Measurements from ENCODE around the gene GPRIN3.

Gene GPRIN3

DNA sequence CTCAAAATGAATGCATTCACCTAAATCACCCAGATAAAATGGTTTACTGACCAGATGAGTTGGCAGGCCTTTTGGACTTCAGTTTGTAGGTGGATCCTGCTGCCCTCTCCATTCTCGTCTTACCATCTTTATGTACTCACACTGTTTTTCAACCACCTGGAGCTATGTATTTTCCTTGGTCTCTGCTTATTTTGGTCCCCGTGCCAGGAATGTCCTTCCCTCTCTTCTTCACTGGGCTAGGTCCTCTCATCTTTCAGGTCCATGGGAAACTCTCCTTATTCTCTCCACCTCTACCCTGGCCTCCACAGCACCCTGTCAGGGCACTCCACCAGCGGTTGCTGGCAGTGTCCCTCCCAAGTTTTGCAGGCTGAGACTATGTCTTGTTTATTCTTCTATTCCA lies 2.6 kb downstream of the GPRIN3 start:
- peaks cover 7% of the 10 kb centered on the region for H3K4me1 Mint-ChIP-seq
- TF ChIP-seq, protein P1, sequence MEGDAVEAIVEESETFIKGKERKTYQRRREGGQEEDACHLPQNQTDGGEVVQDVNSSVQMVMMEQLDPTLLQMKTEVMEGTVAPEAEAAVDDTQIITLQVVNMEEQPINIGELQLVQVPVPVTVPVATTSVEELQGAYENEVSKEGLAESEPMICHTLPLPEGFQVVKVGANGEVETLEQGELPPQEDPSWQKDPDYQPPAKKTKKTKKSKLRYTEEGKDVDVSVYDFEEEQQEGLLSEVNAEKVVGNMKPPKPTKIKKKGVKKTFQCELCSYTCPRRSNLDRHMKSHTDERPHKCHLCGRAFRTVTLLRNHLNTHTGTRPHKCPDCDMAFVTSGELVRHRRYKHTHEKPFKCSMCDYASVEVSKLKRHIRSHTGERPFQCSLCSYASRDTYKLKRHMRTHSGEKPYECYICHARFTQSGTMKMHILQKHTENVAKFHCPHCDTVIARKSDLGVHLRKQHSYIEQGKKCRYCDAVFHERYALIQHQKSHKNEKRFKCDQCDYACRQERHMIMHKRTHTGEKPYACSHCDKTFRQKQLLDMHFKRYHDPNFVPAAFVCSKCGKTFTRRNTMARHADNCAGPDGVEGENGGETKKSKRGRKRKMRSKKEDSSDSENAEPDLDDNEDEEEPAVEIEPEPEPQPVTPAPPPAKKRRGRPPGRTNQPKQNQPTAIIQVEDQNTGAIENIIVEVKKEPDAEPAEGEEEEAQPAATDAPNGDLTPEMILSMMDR (IDR thresholded peaks at IDR 0.05): no peak
- H3K27me3 Mint-ChIP-seq (ENCODE audit: low read depth, poor library complexity): peaks cover 44% of the 10 kb centered on the region
- H3K9me3 Mint-ChIP-seq: no peaks in the 10 kb centered on the region
- no peak overlapping the region for H3K27ac Mint-ChIP-seq
- H3K4me3 Mint-ChIP-seq: no peak overlapping the region
- DNase-seq: no peak
- no peaks in the 10 kb centered on the region for H3K36me3 Mint-ChIP-seq (ENCODE audit: low read depth)

DNA sequence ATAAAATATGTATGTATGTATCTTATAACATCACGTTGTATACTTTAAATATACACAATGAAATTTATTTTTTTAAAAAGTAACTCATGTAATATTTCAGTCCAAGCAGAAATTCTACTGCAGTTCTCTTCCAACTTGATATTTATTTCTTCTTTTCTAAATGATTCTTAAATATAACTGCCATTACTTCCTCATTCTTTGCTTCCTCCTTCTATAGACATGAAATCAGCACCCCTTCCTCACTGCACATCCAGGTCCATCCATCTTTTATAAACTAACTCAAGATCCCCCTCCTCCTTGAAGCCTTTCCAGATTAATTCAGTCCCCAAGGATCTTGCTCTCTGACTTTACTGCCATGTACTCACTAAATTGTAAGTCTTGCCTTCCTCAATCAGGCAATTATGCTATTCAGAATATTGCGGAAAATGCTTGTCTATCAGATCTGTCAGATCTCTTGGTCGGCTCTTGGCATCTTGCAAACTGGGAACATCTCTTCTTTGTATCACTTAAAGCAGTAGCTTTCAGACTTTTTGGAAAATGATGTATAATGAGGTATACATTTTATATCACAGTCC lies 3.7 kb downstream of the GPRIN3 start:
- Mint-ChIP-seq H3K4me3 (no peak overlapping the region), H3K4me1 (peaks cover 12% of the 10 kb centered on the region), H3K27me3 (ENCODE audit: low read depth, poor library complexity) (peaks cover 46% of the 10 kb centered on the region), H3K36me3 (ENCODE audit: low read depth) (no peaks in the 10 kb centered on the region), H3K9me3 (no peaks in the 10 kb centered on the region), H3K27ac (no peak overlapping the region)
- TF ChIP-seq, protein P1 (IDR thresholded peaks at IDR 0.05): no peak
- DNase-seq: no peak

DNA sequence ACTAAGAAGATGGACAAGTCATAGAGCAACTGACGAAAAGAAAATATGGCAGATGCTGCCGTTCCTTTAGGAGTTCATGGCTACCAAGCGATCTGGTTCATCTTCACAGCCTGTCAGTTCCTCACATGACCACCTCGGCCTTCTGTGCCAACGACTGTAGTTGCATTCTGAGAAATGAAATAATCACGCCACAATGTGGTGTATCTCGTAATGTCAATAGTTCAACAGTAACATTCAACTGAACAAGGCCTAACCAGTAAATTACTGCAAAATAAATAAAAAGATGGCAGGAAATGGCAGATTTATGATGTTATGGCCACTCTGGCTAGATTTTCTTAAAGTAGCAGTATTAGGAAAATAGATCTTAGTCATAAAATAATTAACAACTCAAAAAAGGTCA lies 4.4 kb downstream of the GPRIN3 start:
- DNase-seq: no peak
- Mint-ChIP-seq H3K36me3 (ENCODE audit: low read depth) (no peaks in the 10 kb centered on the region), H3K27me3 (ENCODE audit: low read depth, poor library complexity) (peaks cover 39% of the 10 kb centered on the region), H3K4me1 (peaks cover 14% of the 10 kb centered on the region), H3K27ac (no peak overlapping the region), H3K9me3 (no peaks in the 10 kb centered on the region), H3K4me3 (no peak overlapping the region)
- TF ChIP-seq, protein P1 (IDR thresholded peaks at IDR 0.05): no peak

DNA sequence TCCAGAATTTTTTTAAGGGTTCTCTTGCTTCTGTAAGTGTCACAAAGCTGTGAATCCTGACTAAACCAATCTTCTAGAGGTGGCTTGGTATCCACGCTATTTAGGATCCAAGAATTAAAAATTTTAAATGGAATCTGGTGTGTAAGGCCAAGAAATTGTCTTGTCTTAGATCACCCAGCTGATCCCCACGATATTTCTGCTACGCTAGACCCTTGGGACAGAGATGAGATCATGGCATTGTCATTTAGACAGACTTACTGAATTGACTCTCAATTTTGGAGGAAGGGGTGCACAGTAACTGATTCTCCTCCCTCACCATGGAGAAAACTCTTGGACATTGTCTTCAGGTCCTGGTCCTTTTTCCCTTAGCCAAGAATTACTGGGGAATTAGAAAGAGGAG lies 5.7 kb downstream of the GPRIN3 start:
- peaks cover 32% of the 10 kb centered on the region for H3K27me3 Mint-ChIP-seq (ENCODE audit: low read depth, poor library complexity)
- no peaks in the 10 kb centered on the region for H3K36me3 Mint-ChIP-seq (ENCODE audit: low read depth)
- TF ChIP-seq, protein P1 (IDR thresholded peaks at IDR 0.05): no peak
- DNase-seq: no peak
- no peak overlapping the region for H3K4me3 Mint-ChIP-seq
- no peaks in the 10 kb centered on the region for H3K9me3 Mint-ChIP-seq
- no peak overlapping the region for H3K27ac Mint-ChIP-seq
- peaks cover 11% of the 10 kb centered on the region for H3K4me1 Mint-ChIP-seq

DNA sequence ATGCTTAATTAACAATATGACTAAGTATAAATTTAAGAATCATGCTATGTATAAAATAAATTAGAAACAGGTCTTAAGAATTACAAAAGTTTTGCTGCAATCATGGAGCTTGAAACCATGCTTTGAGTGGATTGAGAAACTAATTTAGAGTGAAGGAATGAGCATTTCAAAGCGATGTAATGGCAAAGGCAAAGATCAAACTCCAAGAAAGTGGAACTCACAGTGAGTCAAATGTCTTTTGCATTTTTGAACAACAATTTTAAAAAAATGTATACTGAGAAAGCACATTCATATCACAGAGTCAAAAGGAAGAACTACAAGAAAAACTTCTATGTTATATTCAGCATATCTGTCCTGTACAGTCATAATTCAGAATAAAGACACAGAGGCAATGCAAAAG lies 6.6 kb downstream of the GPRIN3 start:
- no peak for DNase-seq
- Mint-ChIP-seq H3K27ac (no peak overlapping the region), H3K27me3 (ENCODE audit: low read depth, poor library complexity) (peaks cover 23% of the 10 kb centered on the region), H3K36me3 (ENCODE audit: low read depth) (no peaks in the 10 kb centered on the region), H3K4me1 (peaks cover 9% of the 10 kb centered on the region), H3K9me3 (no peaks in the 10 kb centered on the region), H3K4me3 (no peak overlapping the region)
- TF ChIP-seq, protein P1 (IDR thresholded peaks at IDR 0.05): no peak

DNA sequence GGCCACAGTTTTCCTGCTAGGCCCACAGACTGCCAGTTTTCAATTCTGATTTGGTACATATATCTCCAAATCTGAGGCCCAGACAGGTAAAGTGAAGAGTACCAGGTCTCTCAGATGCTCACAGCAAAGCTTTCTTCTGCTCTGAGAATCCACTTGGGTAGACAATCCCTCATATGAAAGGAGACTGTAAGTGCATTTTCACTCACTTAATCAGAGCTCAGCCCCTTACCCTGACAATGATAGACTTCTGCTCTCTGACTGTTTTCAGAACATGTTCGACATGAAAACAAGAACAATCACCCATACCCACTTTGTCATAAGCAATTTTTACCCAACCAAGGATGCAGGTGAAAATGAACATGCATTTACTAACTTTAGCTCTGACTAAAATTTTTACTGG lies 7.1 kb downstream of the GPRIN3 start:
- no peaks in the 10 kb centered on the region for H3K9me3 Mint-ChIP-seq
- H3K36me3 Mint-ChIP-seq (ENCODE audit: low read depth): no peaks in the 10 kb centered on the region
- H3K4me1 Mint-ChIP-seq: peaks cover 9% of the 10 kb centered on the region
- no peak overlapping the region for H3K4me3 Mint-ChIP-seq
- H3K27ac Mint-ChIP-seq: no peak overlapping the region
- peaks cover 18% of the 10 kb centered on the region for H3K27me3 Mint-ChIP-seq (ENCODE audit: low read depth, poor library complexity)
- DNase-seq: no peak
- TF ChIP-seq, protein P1 (IDR thresholded peaks at IDR 0.05): no peak
